GM21526 (cell line): ENCODE results near the gene PPP1R16B.
A peak's percentile ranks its signal among the peaks of the same experiment; 100 is the strongest.

Experiments used
- ATAC-seq: cut with Tn5 transposase; IDR thresholded peaks from one replicate; pipeline ENCODE4 v1.9.1; 2021; ENCODE audit warnings: moderate library complexity; ENCODE audit not compliant: unreplicated experiment, low FRiP score

The PPP1R16B gene

GRCh38 chr20:38872491-38873049, 67.1 kb downstream of the PPP1R16B start:
- ATAC-seq, result no peak

- ATAC-seq, result peak; percentile 41
Observed at GRCh38 chr20:38873050-38873581, 67.6 kb downstream of the PPP1R16B start.

- no peak for ATAC-seq
Observed at GRCh38 chr20:38874460-38875174, 69.1 kb downstream of the PPP1R16B start.

GRCh38 chr20:38875175-38875993, 69.9 kb downstream of the PPP1R16B start:
- ATAC-seq, result peak; percentile 64

- no peak for ATAC-seq
Observed at GRCh38 chr20:38877483-38877882, 72.0 kb downstream of the PPP1R16B start.

GRCh38 chr20:38878866-38879265, 73.4 kb downstream of the PPP1R16B start:
- no peak for ATAC-seq

GRCh38 chr20:38880952-38881735, 75.6 kb downstream of the PPP1R16B start:
- no peak for ATAC-seq

GRCh38 chr20:38881806-38882440, 76.4 kb downstream of the PPP1R16B start:
- no peak for ATAC-seq

- no peak for ATAC-seq
Observed at GRCh38 chr20:38882600-38882999, 77.1 kb downstream of the PPP1R16B start.

GRCh38 chr20:38883081-38883980, 77.8 kb downstream of the PPP1R16B start:
- no peak for ATAC-seq

GRCh38 chr20:38883981-38884733, 78.7 kb downstream of the PPP1R16B start:
- no peak for ATAC-seq

- ATAC-seq, result no peak
Observed at GRCh38 chr20:38885357-38885756, 79.9 kb downstream of the PPP1R16B start.

GRCh38 chr20:38888059-38888831, 82.7 kb downstream of the PPP1R16B start:
- ATAC-seq, result no peak

GRCh38 chr20:38889050-38889449, 83.6 kb downstream of the PPP1R16B start:
- ATAC-seq, result no peak

- ATAC-seq, result no peak
Observed at GRCh38 chr20:38889792-38890496, 84.4 kb downstream of the PPP1R16B start.

- ATAC-seq, result no peak
Observed at GRCh38 chr20:38890497-38890818, 85.0 kb downstream of the PPP1R16B start.
